NCI-H2227 (cell line): ENCODE results near the gene NSD1.
"Not testable (repeated sequence)": the region's sequence is repeated elsewhere in the genome, so short reads cannot be mapped to it uniquely, and the experiment has no call there.

Experiments used
- DNase-seq: peaks from one replicate; lab custom pipeline; 2025; ENCODE audit not compliant: unreplicated experiment; lab: John Stamatoyannopoulos, UW

The NSD1 gene

DNA sequence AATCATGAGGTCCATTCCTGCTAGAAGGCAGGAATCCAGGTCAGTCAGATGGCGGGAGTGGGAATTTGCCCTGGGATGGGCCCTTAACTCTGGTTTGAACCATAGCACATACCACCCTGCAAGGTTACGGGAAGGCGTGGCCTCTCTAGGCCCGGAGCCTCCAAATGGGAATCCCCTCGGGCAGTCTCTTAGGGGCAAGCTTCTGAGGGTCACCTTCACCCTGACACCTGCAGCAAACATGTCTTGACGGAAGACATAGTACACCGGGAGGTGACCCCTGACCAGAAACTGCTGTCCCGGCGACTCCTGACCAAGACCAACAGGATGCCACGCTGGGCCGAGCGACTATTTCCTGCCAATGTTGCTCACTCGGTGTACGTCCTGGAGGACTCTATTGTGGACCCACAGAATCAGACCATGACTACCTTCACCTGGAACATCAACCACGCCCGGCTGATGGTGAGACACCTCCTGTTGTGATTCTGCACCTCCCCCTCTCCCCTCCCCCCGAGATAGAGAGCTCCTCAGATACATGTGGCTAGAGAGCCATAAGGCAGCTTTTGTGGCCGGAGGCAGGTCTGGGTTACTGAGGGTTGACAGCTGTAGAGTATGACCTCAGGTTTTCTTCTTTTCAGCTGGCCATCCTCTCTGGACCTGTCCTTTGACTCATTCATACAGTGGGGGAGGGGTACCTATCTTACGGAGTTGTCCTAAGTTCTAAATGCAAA lies 171.0 kb downstream of the NSD1 start:
- no peak for DNase-seq

DNA sequence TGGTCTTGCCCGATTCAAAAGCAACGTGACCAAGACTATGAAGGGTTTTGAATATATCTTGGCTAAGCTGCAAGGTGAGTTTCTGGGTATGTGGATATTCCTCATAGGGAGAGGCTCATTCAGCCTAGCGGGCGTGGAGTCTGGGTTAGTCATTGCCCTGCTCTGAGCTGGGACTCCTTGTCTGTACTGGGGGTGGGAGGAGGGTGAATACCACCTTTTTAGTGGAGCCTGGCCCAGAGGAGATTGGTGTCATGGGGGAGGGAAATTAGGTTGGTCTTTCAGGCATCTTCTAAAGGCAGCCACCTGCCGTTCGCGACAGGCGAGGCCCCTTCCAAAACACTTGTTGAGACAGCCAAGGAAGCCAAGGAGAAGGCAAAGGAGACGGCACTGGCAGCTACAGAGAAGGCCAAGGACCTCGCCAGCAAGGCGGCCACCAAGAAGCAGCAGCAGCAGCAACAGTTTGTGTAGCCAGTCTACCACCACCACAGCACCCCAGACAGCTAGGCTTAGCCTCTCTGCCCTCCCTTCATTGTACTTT lies 172.6 kb downstream of the NSD1 start:
- DNase-seq, result not testable (repeated sequence)

GRCh38 chr5:177306674-177307543 lies 173.3 kb downstream of the NSD1 start:
- DNase-seq, result no peak

DNA sequence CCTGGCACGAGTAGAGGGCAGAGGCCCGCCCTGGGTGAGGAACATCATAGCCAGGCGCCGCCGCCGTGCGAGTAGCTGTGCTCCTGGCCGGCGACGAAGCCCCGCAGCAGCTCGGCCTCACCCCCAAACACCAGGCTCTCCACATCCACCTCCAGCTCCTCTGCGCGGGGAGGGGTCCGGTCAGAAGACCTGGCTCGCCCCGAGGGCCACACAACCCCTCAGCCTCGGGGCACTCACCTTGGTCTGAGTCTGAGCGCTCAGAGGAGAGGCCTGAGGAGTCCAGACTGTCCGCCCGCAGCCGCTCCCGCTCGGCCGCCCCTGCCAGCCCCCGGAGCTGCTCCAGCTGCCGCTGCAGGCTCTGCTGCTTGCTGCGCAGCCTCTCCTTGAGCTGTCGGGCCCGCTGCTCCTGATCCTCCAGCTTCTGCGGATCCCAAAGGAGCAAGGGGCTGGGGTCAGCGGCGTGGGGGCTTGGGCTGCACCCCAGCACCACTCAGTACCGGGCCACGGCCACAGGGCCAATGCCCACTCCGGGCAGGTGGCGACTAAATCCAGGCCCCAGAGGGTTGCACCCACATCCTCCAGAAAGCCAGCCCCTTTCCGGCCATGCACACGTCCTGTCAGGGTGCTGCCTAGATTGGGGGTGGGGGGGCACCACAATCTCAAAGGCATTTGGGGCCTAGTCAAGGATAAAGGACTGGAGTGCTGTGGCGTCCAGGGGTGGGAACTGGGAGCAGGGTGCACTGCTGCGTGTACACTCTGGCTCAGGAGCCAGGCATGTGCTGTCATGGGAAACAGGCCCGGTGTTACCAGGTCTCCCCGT lies 174.2 kb downstream of the NSD1 start:
- no peak for DNase-seq

GRCh38 chr5:177308740-177309139 lies 175.2 kb downstream of the NSD1 start:
- no peak for DNase-seq

DNA sequence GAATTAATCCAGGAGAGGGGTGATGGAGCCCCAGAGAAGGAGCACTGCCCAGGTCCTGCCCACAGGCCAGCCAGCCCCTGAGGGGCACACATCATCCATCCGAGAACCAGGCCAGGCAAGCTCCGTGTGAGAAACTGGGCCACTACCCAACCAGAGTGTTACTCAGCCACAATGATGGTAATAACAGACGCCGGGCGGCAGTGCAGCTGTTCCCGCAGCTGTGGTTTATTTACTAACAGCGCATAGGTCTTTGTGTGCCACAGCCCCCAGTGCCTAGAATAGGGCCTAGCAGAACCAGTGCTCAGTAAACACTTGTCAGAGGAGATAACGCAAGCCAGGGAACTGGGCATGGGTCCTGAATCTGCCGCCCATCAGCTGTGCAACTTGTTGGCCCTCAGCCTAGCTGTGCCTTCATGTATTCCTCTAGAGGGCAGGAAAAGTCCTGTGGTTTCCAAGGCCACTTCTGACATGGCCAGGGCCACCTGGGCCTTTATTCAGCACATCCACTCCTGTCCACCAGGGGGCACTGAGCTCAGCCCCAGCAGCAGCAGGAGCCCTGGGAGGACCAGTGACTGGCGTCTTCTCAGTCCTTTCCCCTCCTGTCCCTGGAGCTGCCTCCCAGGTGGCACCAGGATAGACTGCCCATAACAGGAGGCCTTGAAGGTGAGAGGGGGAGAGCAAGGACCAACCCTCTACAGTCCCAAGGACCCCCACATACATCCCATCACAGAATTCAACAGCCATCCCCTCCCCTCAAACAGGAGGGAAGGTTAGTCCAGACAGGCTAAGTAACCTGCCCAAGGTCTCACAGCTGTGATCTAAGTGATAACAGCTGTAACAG lies 176.0 kb downstream of the NSD1 start:
- peak; percentile 70 for DNase-seq

DNA sequence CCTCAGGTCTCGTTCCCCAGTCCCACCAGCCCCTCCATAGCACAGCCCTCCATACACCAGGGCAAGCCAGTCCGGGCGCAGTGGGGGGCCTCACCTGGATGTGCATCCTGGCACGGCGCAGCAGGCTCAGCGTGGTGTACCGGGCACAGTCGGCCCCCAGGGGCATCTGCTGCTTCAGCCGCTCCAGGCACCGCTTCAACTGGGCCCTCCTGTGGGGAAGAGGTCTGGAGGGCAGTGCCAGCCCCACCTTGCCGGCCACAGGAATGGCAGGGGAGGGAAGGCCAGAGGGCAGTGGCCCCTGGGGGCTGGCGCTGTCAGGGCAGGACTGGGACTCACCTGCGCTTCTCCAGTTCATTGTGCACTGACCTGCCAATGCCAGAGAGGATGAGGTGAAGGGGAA lies 176.8 kb downstream of the NSD1 start:
- DNase-seq, result no peak

DNA sequence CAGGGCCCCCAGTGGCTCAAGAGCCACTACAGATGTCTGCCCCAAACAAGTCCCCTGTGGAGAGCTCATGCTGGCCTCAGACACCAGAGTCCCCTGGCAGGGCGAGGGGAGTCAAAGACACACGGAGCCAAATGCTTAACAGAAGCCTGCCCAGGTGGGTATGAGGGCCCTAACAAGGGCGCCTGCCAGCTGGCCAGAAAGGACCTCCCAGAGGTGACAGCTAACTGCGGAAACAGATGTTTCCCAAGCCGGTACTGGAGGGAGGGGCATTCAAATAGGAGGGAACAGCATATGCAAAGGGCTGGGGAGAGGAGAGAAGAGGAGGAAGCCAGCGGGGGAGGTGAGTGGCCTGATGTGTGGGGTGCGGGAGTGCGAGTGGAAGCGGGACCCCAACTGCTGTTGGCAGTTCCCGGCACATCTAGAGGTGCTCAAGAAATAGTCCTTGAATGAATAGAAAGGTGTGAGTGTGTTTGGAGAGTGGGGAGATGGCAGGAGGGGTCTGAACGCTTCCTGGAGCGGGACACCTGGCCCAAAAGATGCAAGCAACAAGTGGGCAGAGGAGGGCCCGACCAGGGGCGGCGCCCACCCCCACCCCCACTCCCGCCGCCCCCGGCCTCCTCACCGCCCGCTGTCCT lies 177.3 kb downstream of the NSD1 start:
- peak; percentile 34 for DNase-seq

GRCh38 chr5:177311392-177311722 lies 177.8 kb downstream of the NSD1 start:
- DNase-seq, result no peak

DNA sequence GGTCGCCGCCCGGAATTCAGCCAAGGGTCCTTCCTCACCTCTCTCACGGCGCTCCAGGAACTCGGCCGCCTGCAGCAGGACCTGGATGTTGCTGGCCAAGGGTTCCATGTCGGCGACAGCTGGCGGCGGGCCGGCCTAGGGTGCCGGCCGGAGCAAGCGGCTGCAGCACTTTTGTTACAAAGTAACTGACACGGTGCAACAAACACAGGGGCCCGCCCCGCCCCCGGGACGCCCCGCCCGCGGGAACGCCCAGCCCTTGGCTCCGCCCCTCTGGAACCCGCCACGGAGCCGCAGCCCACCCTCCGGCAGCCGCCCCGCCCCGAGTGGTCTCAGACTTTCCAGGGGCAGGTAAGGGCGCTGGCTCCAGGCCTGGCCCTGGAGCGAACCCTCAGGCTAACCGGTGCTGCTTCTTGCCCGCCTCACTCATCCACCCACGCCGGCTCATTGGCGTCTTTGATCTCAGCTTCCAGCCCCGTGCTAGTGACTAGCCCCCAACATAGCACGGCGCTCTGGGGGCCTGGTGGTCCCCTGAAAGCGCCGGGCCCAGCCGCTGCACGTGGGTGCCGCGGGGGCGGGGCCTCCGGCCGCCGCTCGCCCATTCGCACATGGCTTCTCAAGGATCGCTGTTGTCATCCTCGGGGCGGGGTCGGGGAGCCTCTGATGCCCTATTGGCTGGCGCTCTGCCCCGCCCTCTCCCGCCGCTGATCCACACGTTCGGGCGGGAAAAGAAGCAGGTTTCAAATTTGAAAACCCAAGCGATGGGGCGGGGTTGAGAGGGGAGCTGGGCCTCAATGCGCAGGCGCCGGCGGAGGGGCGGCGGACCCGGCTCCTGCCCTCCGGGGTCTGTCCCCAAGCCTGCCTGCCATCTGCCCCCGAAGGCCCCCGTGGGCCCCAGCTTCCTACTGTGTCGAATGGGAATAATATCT lies 178.4 kb downstream of the NSD1 start, which contains the start of gene MXD3:
Gene MXD3, minus strand, starts transcription at position 176 of the 926 bp plus-strand sequence. Its CDS starts 68 bp downstream, at position 108.
- DNase-seq, result peak; percentile 96

DNA sequence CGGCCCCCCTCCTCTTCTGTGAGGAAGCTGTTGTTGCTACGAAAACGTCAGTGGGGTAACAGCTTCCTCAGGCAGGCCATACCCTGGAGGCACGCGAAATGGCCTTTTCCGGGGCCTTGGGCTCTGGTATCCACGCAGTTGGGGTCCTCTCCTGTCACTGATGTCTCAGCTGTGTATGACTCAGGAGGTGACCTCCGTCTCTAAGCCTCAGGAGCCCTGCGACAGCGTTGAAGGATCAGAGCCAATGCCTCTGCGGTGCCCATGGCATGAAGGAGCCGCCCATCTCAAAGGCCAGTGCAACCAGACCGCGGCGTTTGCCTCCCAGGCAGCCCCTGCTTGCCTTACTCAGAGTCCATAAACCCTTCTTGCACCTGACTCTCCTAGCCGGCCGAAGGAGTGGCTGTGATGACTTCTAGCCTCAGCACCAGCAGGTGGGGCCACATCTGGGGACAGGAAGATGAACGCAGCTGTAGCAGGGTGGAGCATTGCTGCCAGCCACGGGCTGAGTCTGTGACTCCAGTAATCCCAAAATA lies 179.1 kb downstream of the NSD1 start:
- peak; percentile 45 for DNase-seq

DNA sequence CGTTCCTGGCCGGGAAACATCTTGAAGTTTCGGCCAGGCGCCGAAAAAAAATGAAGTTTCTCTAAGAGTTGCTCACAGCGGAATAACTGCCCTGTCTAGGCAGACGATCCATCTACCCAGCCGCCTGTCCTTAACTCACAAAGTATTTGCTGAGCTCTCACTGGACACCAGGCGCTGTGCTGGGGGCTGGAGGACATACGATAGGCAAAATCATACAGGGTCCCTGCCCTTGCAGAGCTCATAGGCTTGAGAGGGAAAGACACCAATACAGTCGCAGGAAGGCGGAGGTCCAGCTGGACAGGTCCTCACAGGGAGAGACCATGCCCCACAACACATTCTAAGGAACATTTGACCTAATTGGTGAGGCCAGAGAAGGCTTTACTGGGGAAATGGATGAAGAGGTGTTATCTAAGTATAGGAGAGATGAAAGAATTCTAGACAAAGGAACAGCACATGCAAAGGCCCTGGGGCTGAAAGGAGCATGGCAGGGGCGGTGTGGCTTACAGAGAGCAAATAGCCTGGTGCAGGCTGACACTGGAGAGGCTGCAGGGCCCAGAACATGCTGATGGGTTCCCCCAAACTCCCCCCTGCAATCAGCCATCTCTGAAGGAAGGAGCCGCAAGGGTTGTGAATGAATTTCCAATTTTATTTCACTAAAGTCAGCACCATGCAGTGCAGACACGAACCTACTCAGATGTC lies 180.1 kb downstream of the NSD1 start:
- DNase-seq, result no peak

- DNase-seq, result no peak
Measured at GRCh38 chr5:177314376-177315342, 181.1 kb downstream of the NSD1 start.

- DNase-seq, result no peak
Measured at GRCh38 chr5:177315411-177315810, 181.8 kb downstream of the NSD1 start.

DNA sequence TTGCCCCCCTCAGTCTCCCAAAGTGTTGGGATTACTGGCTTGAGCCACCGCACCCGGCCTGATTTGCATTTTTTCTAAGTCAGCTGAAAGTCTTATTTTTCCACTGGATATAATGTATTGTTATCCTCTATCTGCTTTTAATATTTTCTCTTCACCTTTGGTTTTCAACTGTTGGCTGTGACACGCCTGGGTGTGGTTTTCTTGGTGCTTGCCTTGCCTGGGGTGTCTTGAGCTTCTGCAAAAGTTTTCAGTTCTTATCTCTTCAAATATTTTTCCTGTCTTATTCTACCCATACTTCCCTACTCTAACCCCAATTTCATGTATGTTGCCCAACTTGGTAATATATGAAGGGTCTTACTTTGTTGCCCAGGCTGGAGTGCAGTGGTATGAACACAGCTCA lies 182.4 kb downstream of the NSD1 start:
- no peak for DNase-seq

DNA sequence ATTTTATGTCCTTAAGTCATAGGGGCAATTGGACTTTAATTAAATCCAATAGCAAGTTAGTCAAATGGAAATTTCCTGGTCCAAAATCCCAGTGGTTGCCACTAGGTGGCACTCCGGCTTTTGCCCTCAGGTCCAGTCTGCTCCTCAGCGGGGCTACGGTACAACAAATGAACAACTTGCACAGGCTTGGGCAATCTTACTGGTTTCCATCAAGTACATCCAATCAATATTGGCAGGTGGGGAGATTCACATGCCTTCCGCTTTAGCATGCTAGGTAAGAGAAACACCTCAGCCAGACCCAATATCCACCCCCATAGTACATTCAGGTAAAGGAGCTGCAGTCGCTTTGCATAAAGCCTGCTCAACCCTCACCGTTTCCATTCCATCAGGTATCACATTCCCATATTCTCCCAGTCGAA lies 184.4 kb downstream of the NSD1 start:
- DNase-seq, result peak; percentile 49
